ENCODE measurements around the gene TENM4. TPM values are rescaled to one million over a fixed set of nuclear protein-coding genes. Genes with fewer than 3 reads are reported as not detected.

The TENM4 gene
- polyA plus RNA-seq, 2 of the 4 experiments (the other 2 are of a cell fraction) = 0.06 to 0.31 TPM

DNA sequence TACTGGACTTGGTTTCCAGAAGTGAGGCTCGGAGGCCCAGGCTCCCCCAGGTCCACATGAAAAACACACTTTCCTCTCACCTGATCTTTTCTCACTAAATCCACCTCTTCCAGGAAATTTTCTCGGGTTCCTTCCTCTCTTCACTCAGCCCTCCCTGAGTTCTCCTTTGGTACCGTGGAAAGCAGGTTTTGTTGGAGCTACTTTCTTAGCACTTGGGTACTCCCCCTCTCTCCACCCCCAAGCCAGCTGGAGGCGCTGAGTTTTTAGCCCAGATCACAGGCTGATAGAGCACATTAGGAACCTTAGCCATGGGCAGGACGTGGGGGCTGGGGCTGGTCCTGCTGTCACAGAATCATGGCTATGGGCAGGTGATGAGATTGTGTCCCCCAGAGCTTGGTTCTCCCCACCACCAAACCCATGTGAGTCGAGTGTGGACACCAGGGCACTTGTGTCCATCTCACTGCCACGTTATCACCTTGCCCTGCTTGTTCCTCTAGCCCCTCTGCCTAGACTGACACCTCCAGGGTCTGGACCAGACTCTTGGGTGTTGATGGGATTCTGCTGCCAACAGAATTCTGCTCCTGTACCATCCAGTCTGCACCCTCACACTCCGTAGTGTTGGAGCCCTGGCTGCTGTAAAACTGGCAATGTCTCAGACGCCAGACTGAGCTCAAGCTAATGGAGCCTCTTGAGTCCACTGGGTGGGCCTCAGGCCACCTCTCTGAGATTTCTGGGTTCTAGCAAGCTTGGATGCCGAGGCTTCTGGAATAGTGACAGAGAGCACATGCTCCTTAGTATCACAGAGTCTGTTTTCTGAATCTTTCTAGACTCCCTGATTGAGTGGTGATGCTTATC, 791.2 kb downstream of the TENM4 start:
- POLR2A ChIA-PET = no interaction called here
- FAIRE-seq (no peak), ATAC-seq (no peak), DNase-seq (ENCODE audit: low read depth in 1 of 2, low spot score in 1 of 2) (no peak)
- no peaks in the 10 kb centered on the region for H3K9me3 ChIP-seq
- H3K4me3 ChIP-seq = no peak overlapping the region
- 45% methylated on average over 7 of the region's 10 CpGs for WGBS (ENCODE audit: missing lambda C conversion rate)
- H3K27ac ChIP-seq = no peak overlapping the region
- H3K4me2 ChIP-seq = no peak overlapping the region
- 0 out of 3 replicates have a peak, but pooled peaks cover 3% of the 10 kb centered on the region for H3K4me1 ChIP-seq
- no peak for TF ChIP-seq BHLHE40 (IDR thresholded peaks at IDR 0.05; ENCODE audit: low read depth, low read length)
- TF ChIP-seq JUN (IDR thresholded peaks at IDR 0.05) = no peak
- TF ChIP-seq POLR2AphosphoS2 (conservative IDR thresholded peaks at IDR 0.05; ENCODE audit: low read length) = no peak
- TF ChIP-seq HOXA7 (CRISPR knock-in tag; IDR thresholded peaks at IDR 0.05) = no peak
- TF ChIP-seq JUNB (IDR thresholded peaks at IDR 0.05) = no peak
- TF ChIP-seq HOXB13 (CRISPR knock-in tag; IDR thresholded peaks at IDR 0.05; ENCODE audit: low read depth) = no peak
- TF ChIP-seq, protein P1, sequence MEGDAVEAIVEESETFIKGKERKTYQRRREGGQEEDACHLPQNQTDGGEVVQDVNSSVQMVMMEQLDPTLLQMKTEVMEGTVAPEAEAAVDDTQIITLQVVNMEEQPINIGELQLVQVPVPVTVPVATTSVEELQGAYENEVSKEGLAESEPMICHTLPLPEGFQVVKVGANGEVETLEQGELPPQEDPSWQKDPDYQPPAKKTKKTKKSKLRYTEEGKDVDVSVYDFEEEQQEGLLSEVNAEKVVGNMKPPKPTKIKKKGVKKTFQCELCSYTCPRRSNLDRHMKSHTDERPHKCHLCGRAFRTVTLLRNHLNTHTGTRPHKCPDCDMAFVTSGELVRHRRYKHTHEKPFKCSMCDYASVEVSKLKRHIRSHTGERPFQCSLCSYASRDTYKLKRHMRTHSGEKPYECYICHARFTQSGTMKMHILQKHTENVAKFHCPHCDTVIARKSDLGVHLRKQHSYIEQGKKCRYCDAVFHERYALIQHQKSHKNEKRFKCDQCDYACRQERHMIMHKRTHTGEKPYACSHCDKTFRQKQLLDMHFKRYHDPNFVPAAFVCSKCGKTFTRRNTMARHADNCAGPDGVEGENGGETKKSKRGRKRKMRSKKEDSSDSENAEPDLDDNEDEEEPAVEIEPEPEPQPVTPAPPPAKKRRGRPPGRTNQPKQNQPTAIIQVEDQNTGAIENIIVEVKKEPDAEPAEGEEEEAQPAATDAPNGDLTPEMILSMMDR (IDR thresholded peaks at IDR 0.05) = no peak
- no peak for TF ChIP-seq RARB (CRISPR knock-in tag; IDR thresholded peaks at IDR 0.05)
- TF ChIP-seq FOSL2 (IDR thresholded peaks at IDR 0.05) = no peak
- TF ChIP-seq FOSL2 (CRISPR knock-in tag; IDR thresholded peaks at IDR 0.05) = no peak
- TF ChIP-seq RAD21 (conservative IDR thresholded peaks at IDR 0.05 in 1 of 2, IDR thresholded peaks at IDR 0.05 in 1 of 2) = no peak
- no peak for TF ChIP-seq ZNF302 (CRISPR knock-in tag; IDR thresholded peaks at IDR 0.05)
- no peak for TF ChIP-seq FOXS1 (CRISPR knock-in tag; IDR thresholded peaks at IDR 0.05)
- no peak for TF ChIP-seq GATA3 (IDR thresholded peaks at IDR 0.05; ENCODE audit: borderline replicate concordance)
- TF ChIP-seq TP53 (CRISPR knock-in tag; IDR thresholded peaks at IDR 0.05) = no peak
- TF ChIP-seq RNF2 (IDR thresholded peaks at IDR 0.05; ENCODE audit: borderline replicate concordance, low read depth) = no peak
- TF ChIP-seq, protein P2, sequence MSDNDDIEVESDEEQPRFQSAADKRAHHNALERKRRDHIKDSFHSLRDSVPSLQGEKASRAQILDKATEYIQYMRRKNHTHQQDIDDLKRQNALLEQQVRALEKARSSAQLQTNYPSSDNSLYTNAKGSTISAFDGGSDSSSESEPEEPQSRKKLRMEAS (IDR thresholded peaks at IDR 0.05) = no peak
- TF ChIP-seq RFX5 (IDR thresholded peaks at IDR 0.05) = no peak
- CTCF ChIA-PET = no interaction called here

DNA sequence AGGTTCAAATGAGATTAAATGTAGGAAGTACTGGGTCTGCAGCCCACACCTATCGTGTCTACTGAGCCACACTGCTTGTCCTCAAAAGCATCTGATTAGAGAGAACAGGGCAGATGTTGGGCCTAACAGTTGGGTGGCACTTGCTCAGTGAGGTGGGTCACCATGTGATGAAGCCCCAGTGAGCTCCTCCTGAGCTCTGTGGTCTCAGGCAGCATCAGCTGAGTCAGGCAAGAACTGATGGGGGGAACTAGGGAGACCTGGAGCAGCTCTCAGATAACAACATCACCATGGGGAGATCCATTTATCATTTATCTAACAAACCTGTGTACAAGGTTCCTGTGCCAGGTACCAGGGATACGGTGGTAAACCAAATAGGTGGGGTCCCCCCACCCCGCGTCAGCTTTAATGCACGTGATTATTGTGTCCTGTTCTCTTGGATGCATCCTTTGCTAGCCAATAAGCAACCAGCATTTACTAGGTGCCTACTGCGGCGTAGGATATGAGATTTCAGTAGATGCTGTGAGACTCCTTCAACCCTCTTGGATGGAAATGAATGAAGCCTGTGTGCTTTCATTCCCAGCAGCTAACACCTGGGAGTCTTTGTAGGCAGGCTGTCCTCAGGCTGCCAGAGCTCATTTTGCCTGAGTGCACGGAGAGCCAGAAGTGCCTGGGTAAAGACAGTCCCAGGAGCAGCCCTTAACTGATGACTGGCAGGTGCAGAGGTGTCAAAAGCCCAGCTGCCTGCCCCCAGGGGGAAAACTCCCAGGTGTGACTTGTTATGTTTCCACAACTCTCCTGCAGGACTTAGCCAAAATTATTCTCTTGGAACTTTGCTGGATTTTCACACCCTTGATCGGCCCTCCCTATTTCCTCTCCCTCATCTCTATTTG, 792.6 kb downstream of the TENM4 start:
- no peak overlapping the region for H3K4me2 ChIP-seq
- 0 out of 3 replicates have a peak, but pooled peaks cover 3% of the 10 kb centered on the region for H3K4me1 ChIP-seq
- H3K4me3 ChIP-seq = no peak overlapping the region
- WGBS (ENCODE audit: missing lambda C conversion rate) = 50% methylated on average over 9 of the region's 9 CpGs
- TF ChIP-seq TFCP2L1 (CRISPR knock-in tag; IDR thresholded peaks at IDR 0.05) (no peak), POLR2A (IDR thresholded peaks at IDR 0.05; ENCODE audit: low read length) (no peak), KDM1A (IDR thresholded peaks at IDR 0.05; ENCODE audit: low read depth) (no peak), CHD4 (IDR thresholded peaks at IDR 0.05; ENCODE audit: borderline replicate concordance) (no peak), JUNB (IDR thresholded peaks at IDR 0.05) (no peak), SREBF2 (IDR thresholded peaks at IDR 0.05) (no peak), ZC3H11A (IDR thresholded peaks at IDR 0.05) (no peak), JUN (IDR thresholded peaks at IDR 0.05) (no peak), MAFK (IDR thresholded peaks at IDR 0.05; ENCODE audit: partially characterized antibody) (no peak), FOSB (CRISPR knock-in tag; IDR thresholded peaks at IDR 0.05) (no peak), HOXB13 (CRISPR knock-in tag; IDR thresholded peaks at IDR 0.05; ENCODE audit: low read depth) (no peak), SMC3 (IDR thresholded peaks at IDR 0.05) (no peak), FOXS1 (CRISPR knock-in tag; IDR thresholded peaks at IDR 0.05) (no peak), CBX8 (IDR thresholded peaks at IDR 0.05) (no peak)
- TF ChIP-seq, protein P3, sequence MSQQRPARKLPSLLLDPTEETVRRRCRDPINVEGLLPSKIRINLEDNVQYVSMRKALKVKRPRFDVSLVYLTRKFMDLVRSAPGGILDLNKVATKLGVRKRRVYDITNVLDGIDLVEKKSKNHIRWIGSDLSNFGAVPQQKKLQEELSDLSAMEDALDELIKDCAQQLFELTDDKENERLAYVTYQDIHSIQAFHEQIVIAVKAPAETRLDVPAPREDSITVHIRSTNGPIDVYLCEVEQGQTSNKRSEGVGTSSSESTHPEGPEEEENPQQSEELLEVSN (IDR thresholded peaks at IDR 0.05; ENCODE audit: borderline replicate concordance, low read depth) = no peak
- FAIRE-seq = no peak
- no peaks in the 10 kb centered on the region for H3K9me3 ChIP-seq
- no peak for ATAC-seq
- CTCF ChIA-PET = interaction anchor here (1.1 to 5.2 kb wide), 13 partner anchors 7 to 844 kb away, joined by 3 to 58 read pairs (median 7); no protein-coding TSS in a partner anchor
- H3K27ac ChIP-seq = no peak overlapping the region
- POLR2A ChIA-PET = no interaction called here
- no peak for DNase-seq (ENCODE audit: low read depth in 1 of 2, low spot score in 1 of 2)
